Gastrocnemius medialis (tissue), 4 donors: ENCODE measurements around the gene MYH10. TPM values are rescaled to one million over a fixed set of nuclear protein-coding genes. Genes with fewer than 3 reads are reported as not detected.

ENCODE experiments used
- ATAC-seq, 2 donors: fragments of 150-250 bp; one replicate each; pipeline ENCODE4 v1.9.1; 2016
- DNase-seq, 2 donors: peaks; one replicate each; pipeline ENCODE4 v3.0.0-alpha.2; 2019
- H3K27ac ChIP-seq, 4 donors: fragments of 200-600 bp; sonication (generic); 1 replicate in 1 of 4; 2 replicates in 3 of 4; pipeline ENCODE4 v1.5.1; 2016 to 2018; ENCODE audit warnings: mild to moderate bottlenecking in 2 of 4, moderate library complexity in 1 of 4
- H3K27me3 ChIP-seq, 3 donors: fragments of 200-600 bp; sonication (generic) in 2 of 3; 1 replicate in 1 of 3; 2 replicates in 2 of 3; pipeline versions ENCODE4 v1.5.1 to v1.6.0; 2016 to 2019; ENCODE audit warnings: mild to moderate bottlenecking in 1 of 3, moderate library complexity in 1 of 3
- H3K36me3 ChIP-seq, 2 donors: fragments of 200-600 bp; sonication (generic) in 1 of 2; one replicate each; pipeline ENCODE4 v1.5.1; 2017 to 2018
- H3K4me1 ChIP-seq, 2 donors: fragments of 200-600 bp; sonication (generic) in 1 of 2; one replicate each; pipeline ENCODE4 v1.5.1; 2016 to 2017; ENCODE audit warnings: mild to moderate bottlenecking in 2 of 2
- H3K4me3 ChIP-seq, 4 donors: fragments of 200-600 bp; sonication (generic) in 3 of 4; 1 replicate in 1 of 4; 2 replicates in 3 of 4; pipeline ENCODE4 v1.5.1; 2016 to 2019; ENCODE audit warnings: mild to moderate bottlenecking in 2 of 4
- H3K9me3 ChIP-seq, 3 donors: fragments of 200-600 bp; sonication (generic) in 2 of 3; 1 replicate in 1 of 3; 2 replicates in 2 of 3; pipeline ENCODE4 v1.5.1; 2016 to 2019
- CTCF ChIP-seq, 5 experiments: fragments of 450-650 bp in 3 of 5; fragments of 200-600 bp in 2 of 5; sonication (generic) in 2 of 5; IDR thresholded peaks in 4 of 5; conservative IDR thresholded peaks in 1 of 5; 1 replicate in 4 of 5; 2 replicates in 1 of 5; pipeline ENCODE4 v1.5.1; 2016 to 2019; ENCODE audit warnings: antibody characterized with exemption in 5 of 5, mild to moderate bottlenecking in 3 of 5, moderate library complexity in 3 of 5
- POLR2A ChIP-seq, 2 donors: fragments of 450-650 bp; IDR thresholded peaks; one replicate each; pipeline ENCODE4 v1.6.1; 2017; ENCODE audit warnings: antibody characterized with exemption in 2 of 2, mild to moderate bottlenecking in 2 of 2, moderate library complexity in 2 of 2
- in situ Hi-C, 4 donors: fragments of 200-750 bp; cut with MboI; loops; one replicate each; pipeline versions ENCODE4 v1.15.0 to v1.8.0; 2017; ENCODE audit warnings: low sequenced_read_pairs in 4 of 4
- intact Hi-C: fragments of 100-400 bp; cut with DNase I; formaldehyde crosslinking; loops from one replicate; pipeline ENCODE4 v1.15.1; 2023; ENCODE audit warnings: low total_unique reads
- total RNA-seq, 4 donors: library from RNA; depleted of rRNA; stranded (reverse); fragments of >200 nt; gene quantifications; one replicate each; pipeline versions ENCODE4 v1.1.0 to v1.2.3, GENCODE V29; 2016

MYH10 gene
- total RNA-seq, 4 donors from 2014 or later = 2.5 to 10.6 (median 4.1) TPM

- Histone ChIP-seq H3K27ac (no peak overlapping the region), H3K9me3 (no peaks in the 10 kb centered on the region), H3K36me3 (peaks cover 0 to 3% of the 10 kb centered on the region in 2 donors), H3K4me1 (peaks cover 0 to 4% of the 10 kb centered on the region in 2 donors), H3K4me3 (no peak overlapping the region), H3K27me3 (no peaks in the 10 kb centered on the region)
- ATAC-seq (no peak), DNase-seq (no peak)
- TF ChIP-seq POLR2A (IDR thresholded peaks at IDR 0.05) (no peak), CTCF (IDR thresholded peaks at IDR 0.05 in 4 of 5, conservative IDR thresholded peaks at IDR 0.05 in 1 of 5) (no peak)
- intact Hi-C loops = no loop called here
- in situ Hi-C loops = no loop called here
Measured at GRCh38 chr17:8482546-8482945, 148.0 kb downstream of the MYH10 start.

GRCh38 chr17:8481703-8482102 lies 148.8 kb downstream of the MYH10 start:
- ATAC-seq (no peak), DNase-seq (no peak)
- H3K4me3 ChIP-seq = no peak overlapping the region
- intact Hi-C loops = no loop called here
- peaks cover 0 to 4% of the 10 kb centered on the region in 2 donors for H3K4me1 ChIP-seq
- in situ Hi-C loops = no loop called here
- H3K27me3 ChIP-seq = no peaks in the 10 kb centered on the region
- peaks cover 0 to 3% of the 10 kb centered on the region in 2 donors for H3K36me3 ChIP-seq
- H3K9me3 ChIP-seq = no peaks in the 10 kb centered on the region
- TF ChIP-seq POLR2A (IDR thresholded peaks at IDR 0.05) = no peak
- TF ChIP-seq CTCF (IDR thresholded peaks at IDR 0.05 in 4 of 5, conservative IDR thresholded peaks at IDR 0.05 in 1 of 5) = no peak
- H3K27ac ChIP-seq = no peak overlapping the region

- Histone ChIP-seq H3K27me3 (no peaks in the 10 kb centered on the region), H3K9me3 (no peaks in the 10 kb centered on the region), H3K4me3 (no peak overlapping the region), H3K36me3 (peaks cover 0 to 7% of the 10 kb centered on the region in 2 donors), H3K4me1 (peaks cover 0 to 4% of the 10 kb centered on the region in 2 donors), H3K27ac (no peak overlapping the region)
- DNase-seq (no peak), ATAC-seq (no peak)
- in situ Hi-C loops = no loop called here
- no peak for TF ChIP-seq CTCF (IDR thresholded peaks at IDR 0.05 in 4 of 5, conservative IDR thresholded peaks at IDR 0.05 in 1 of 5)
- TF ChIP-seq POLR2A (IDR thresholded peaks at IDR 0.05) = no peak
- intact Hi-C loops = no loop called here
Measured at GRCh38 chr17:8481089-8481488, 149.4 kb downstream of the MYH10 start.

GRCh38 chr17:8480011-8480976 lies 150.2 kb downstream of the MYH10 start:
- intact Hi-C loops = no loop called here
- no peaks in the 10 kb centered on the region for H3K27me3 ChIP-seq
- no peak overlapping the region for H3K27ac ChIP-seq
- in situ Hi-C loops = no loop called here
- no peaks in the 10 kb centered on the region for H3K9me3 ChIP-seq
- H3K4me1 ChIP-seq = peaks cover 0 to 4% of the 10 kb centered on the region in 2 donors
- TF ChIP-seq CTCF (IDR thresholded peaks at IDR 0.05 in 4 of 5, conservative IDR thresholded peaks at IDR 0.05 in 1 of 5) (no peak), POLR2A (IDR thresholded peaks at IDR 0.05) (no peak)
- peak in 1 of 2 donors; percentile 21 for ATAC-seq
- H3K36me3 ChIP-seq = peaks cover 0 to 15% of the 10 kb centered on the region in 2 donors
- no peak for DNase-seq
- no peak overlapping the region for H3K4me3 ChIP-seq
